Testis (tissue), 2 donors: ENCODE results near the gene PTPRD.

Experiments used
- CTCF ChIP-seq, 3 experiments: fragments of 450-650 bp in 2 of 3; fragments of 200-600 bp in 1 of 3; sonication (generic) in 1 of 3; IDR thresholded peaks; one replicate each; pipeline ENCODE4 v1.5.1; 2016 to 2019; ENCODE audit warnings: antibody characterized with exemption in 3 of 3, mild to moderate bottlenecking in 2 of 3, moderate library complexity in 1 of 3
- POLR2A ChIP-seq: fragments of 450-650 bp; IDR thresholded peaks from one replicate; pipeline ENCODE4 v1.6.1; 2017; ENCODE audit warnings: antibody characterized with exemption, mild to moderate bottlenecking, moderate library complexity

- no peak for TF ChIP-seq CTCF (IDR thresholded peaks at IDR 0.05)
- no peak for TF ChIP-seq POLR2A
Observed at GRCh38 chr9:9605681-9606080, 1007.1 kb downstream of the PTPRD start.
